ENCODE results near the gene SEC31A. TPM values are rescaled to one million over a fixed set of nuclear protein-coding genes. Genes with fewer than 3 reads are reported as not detected.

SEC31A gene, protein sequence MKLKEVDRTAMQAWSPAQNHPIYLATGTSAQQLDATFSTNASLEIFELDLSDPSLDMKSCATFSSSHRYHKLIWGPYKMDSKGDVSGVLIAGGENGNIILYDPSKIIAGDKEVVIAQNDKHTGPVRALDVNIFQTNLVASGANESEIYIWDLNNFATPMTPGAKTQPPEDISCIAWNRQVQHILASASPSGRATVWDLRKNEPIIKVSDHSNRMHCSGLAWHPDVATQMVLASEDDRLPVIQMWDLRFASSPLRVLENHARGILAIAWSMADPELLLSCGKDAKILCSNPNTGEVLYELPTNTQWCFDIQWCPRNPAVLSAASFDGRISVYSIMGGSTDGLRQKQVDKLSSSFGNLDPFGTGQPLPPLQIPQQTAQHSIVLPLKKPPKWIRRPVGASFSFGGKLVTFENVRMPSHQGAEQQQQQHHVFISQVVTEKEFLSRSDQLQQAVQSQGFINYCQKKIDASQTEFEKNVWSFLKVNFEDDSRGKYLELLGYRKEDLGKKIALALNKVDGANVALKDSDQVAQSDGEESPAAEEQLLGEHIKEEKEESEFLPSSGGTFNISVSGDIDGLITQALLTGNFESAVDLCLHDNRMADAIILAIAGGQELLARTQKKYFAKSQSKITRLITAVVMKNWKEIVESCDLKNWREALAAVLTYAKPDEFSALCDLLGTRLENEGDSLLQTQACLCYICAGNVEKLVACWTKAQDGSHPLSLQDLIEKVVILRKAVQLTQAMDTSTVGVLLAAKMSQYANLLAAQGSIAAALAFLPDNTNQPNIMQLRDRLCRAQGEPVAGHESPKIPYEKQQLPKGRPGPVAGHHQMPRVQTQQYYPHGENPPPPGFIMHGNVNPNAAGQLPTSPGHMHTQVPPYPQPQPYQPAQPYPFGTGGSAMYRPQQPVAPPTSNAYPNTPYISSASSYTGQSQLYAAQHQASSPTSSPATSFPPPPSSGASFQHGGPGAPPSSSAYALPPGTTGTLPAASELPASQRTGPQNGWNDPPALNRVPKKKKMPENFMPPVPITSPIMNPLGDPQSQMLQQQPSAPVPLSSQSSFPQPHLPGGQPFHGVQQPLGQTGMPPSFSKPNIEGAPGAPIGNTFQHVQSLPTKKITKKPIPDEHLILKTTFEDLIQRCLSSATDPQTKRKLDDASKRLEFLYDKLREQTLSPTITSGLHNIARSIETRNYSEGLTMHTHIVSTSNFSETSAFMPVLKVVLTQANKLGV
- total RNA-seq: 100 to 1,000 TPM; 186 to 234 (median 231) TPM

DNA sequence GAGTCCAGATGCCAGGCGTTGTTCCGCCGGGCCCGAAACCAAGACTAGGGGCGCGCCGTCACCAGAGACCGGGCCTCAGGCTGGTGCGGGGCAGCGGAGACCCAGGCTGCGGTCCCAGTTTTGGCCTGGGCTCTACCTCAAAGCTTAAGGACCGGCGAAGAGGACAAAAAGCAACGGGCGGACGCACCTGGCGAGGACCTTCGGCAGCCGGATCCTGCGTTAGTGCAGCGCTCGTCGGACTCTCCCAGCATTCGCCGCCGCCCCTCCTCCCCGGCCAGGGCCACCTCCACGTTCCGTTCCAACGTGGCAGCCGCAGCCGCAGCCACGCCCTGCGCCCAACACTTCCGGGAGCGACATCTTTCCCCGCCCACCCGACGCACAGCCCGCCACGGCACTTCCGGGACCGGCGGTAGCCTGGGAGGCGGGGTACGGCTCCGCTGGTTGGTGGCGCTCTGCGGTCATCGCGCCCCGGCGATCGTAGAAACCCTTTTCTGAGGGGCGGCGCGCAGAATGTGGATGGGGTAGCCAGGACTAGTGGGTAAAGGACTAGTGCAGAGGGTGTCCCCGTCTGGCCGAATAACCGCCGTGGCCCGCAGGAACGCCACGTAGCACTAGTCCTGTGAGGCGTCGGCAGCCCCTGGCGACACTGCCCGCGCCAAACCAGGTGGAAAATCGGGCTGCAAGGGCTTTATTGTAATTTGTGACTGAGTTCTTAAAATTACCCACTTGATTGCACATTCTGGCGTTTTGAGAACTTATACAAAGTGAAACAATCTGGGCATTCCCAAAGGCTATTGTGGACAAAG is at the start of gene SEC31A:
Gene SEC31A, minus strand, starts transcription at position 253 of the 806 bp plus-strand sequence. CDS start 9,217 bp downstream, outside the sequence.
- DNase-seq (ENCODE audit: low spot score in 2 of 2): peak; percentile 93 to 96
- Histone ChIP-seq H3K27me3 (no peaks in the 10 kb centered on the region), H3K4me3 (peak within 1 kb of the TSS; percentile 78 to 85 (median 81)), H3K27ac (peak within 1 kb of the TSS; percentile 96 to 99), H3K9me3 (no peaks in the 10 kb centered on the region), H3K36me3 (no peaks in the 10 kb centered on the region), H3K4me1 (peaks cover 1 to 3% of the 10 kb centered on the region in 2 donors)
- intact Hi-C loops (cut with DNase I; ENCODE audit: low total_unique reads): no loop called here
- TF ChIP-seq POLR2A (IDR thresholded peaks at IDR 0.05) (peak; percentile 82), POLR2AphosphoS5 (IDR thresholded peaks at IDR 0.05) (peak; percentile 95 to 98 (median 97))
- TF ChIP-seq, protein P1, sequence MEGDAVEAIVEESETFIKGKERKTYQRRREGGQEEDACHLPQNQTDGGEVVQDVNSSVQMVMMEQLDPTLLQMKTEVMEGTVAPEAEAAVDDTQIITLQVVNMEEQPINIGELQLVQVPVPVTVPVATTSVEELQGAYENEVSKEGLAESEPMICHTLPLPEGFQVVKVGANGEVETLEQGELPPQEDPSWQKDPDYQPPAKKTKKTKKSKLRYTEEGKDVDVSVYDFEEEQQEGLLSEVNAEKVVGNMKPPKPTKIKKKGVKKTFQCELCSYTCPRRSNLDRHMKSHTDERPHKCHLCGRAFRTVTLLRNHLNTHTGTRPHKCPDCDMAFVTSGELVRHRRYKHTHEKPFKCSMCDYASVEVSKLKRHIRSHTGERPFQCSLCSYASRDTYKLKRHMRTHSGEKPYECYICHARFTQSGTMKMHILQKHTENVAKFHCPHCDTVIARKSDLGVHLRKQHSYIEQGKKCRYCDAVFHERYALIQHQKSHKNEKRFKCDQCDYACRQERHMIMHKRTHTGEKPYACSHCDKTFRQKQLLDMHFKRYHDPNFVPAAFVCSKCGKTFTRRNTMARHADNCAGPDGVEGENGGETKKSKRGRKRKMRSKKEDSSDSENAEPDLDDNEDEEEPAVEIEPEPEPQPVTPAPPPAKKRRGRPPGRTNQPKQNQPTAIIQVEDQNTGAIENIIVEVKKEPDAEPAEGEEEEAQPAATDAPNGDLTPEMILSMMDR (IDR thresholded peaks at IDR 0.05): peak in 1 of 3 donors; percentile 48

DNA sequence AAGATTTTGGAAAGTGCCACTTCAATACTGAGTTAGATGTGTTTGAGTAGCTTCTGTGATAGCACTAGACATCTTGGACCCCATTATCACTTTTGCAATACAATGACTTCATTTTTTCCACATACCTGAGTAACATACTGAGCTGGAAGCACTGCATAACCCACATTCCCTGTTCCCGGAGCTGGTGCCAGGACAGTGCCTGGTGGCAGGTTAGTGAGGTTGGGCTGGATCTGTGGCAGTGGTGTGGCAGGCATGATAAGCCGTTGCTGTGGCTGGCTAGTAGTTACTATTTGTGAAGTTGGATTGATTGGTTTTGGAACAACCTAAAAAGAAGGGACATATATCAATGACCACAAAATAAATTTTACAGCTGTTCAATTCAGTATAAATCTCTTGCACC is 48.5 kb upstream of the SEC31A start:
- no peaks in the 10 kb centered on the region for H3K4me1 ChIP-seq
- H3K4me3 ChIP-seq: no peak overlapping the region
- H3K27me3 ChIP-seq: no peaks in the 10 kb centered on the region
- no peak for TF ChIP-seq POLR2A (IDR thresholded peaks at IDR 0.05)
- no peak for TF ChIP-seq POLR2AphosphoS5 (IDR thresholded peaks at IDR 0.05)
- TF ChIP-seq, protein P1 (IDR thresholded peaks at IDR 0.05): no peak
- no peaks in the 10 kb centered on the region for H3K9me3 ChIP-seq
- H3K36me3 ChIP-seq: no peaks in the 10 kb centered on the region
- peak in 1 of 2 donors; percentile 23 for DNase-seq (ENCODE audit: low spot score in 2 of 2)
- intact Hi-C loops (cut with DNase I; ENCODE audit: low total_unique reads): no loop called here
- no peak overlapping the region for H3K27ac ChIP-seq

DNA sequence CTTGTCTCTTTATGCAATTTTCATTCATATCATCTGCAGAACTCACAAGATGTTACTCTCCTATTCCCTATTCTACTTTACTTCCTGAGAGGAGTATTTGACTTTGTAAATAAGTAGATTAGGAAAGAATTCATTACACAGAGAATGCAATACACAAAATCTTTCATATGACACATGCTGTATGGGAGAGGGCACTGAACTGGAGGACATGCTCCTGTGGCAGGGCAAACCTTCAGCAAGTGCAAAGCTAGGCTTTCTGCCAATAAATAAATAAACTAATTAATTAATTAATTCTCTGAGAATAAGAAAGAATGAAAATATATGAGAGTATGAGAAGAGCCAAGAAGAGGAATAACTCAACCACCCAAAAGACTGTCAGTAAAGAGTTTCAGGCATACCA is 43.5 kb upstream of the SEC31A start:
- no peak overlapping the region for H3K4me3 ChIP-seq
- intact Hi-C loops (cut with DNase I; ENCODE audit: low total_unique reads): no loop called here
- TF ChIP-seq, protein P1 (IDR thresholded peaks at IDR 0.05): no peak
- TF ChIP-seq POLR2A (IDR thresholded peaks at IDR 0.05): no peak
- TF ChIP-seq POLR2AphosphoS5 (IDR thresholded peaks at IDR 0.05): no peak
- DNase-seq (ENCODE audit: low spot score in 2 of 2): no peak
- no peaks in the 10 kb centered on the region for H3K9me3 ChIP-seq
- no peak overlapping the region for H3K27ac ChIP-seq
- no peaks in the 10 kb centered on the region for H3K4me1 ChIP-seq
- no peaks in the 10 kb centered on the region for H3K27me3 ChIP-seq
- no peaks in the 10 kb centered on the region for H3K36me3 ChIP-seq

DNA sequence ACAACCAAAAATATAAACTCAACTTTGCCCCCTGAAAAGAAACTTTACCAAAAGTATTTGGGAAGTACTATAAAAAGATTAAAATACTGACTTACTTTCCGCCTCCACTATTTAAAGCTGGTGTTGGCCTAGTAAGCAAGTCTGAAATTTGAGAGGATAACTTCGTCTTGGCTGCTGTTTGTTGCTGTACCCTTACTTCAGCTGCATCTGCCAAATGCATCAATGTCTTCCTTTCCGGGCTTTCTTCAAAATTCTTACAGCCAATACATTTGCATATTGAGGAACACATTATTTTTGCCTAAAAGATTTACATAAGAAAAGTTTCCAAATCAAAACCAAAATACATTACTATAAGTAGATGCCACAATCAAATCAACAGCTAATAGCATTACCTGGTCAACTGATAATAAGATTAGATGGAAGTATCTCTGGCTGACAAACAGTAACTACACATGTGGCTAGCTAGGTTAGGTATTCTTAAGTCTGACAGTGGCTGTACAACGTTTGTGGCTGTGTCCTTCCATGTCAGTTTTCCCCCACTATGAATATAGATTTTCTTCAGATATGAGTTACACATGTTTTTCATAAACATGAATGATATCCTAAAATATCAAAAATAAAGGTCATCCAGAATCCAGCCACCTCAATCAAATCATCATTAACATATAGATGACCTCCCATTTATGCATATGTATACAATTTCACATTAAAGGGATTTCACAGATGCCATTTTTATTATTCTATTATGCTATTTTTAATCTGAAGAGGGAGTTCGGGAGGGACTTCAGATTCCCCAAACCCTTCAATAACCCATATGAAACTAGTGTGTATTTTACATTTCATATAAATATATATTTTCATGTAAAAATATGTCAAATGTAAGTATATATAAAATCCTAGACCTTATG is 40.1 kb upstream of the SEC31A start:
- intact Hi-C loops (cut with DNase I; ENCODE audit: low total_unique reads): no loop called here

More for the DNA sequence above, 40.1 kb upstream of the SEC31A start:
- TF ChIP-seq, protein P1 (IDR thresholded peaks at IDR 0.05): no peak
- no peak for TF ChIP-seq POLR2AphosphoS5 (IDR thresholded peaks at IDR 0.05)
- no peak for TF ChIP-seq POLR2A (IDR thresholded peaks at IDR 0.05)
- Histone ChIP-seq H3K4me3 (no peak overlapping the region), H3K27ac (no peak overlapping the region), H3K27me3 (no peaks in the 10 kb centered on the region), H3K4me1 (no peaks in the 10 kb centered on the region), H3K9me3 (no peaks in the 10 kb centered on the region), H3K36me3 (peaks cover 3% of the 10 kb centered on the region)
- DNase-seq (ENCODE audit: low spot score in 2 of 2): no peak

Data from breast epithelium (tissue), 4 donors.